ENCODE measurements around the gene TOP2B.

- TF ChIP-seq CTCF (IDR thresholded peaks at IDR 0.05): no peak
- TF ChIP-seq EP300 (IDR thresholded peaks at IDR 0.05): no peak
These were observed 67.1 kb downstream of the TOP2B start for GRCh38 chr3:25597535-25598101.

Measured in esophagus muscularis mucosa (tissue), 3 donors.